Measurements from ENCODE around the gene SMIM28.

SMIM28 gene

GRCh38 chr6:138427701-138428100 is 50.0 kb downstream of the SMIM28 start:
- DNase-seq (ENCODE audit: low read depth in 2 of 3, low spot score in 1 of 3): no peak

GRCh38 chr6:138428944-138429598 is 51.4 kb downstream of the SMIM28 start:
- peak in 1 of 3 donors; percentile 40 for DNase-seq (ENCODE audit: low read depth in 2 of 3, low spot score in 1 of 3)

GRCh38 chr6:138429761-138430160 is 52.1 kb downstream of the SMIM28 start:
- no peak for DNase-seq (ENCODE audit: low read depth in 2 of 3, low spot score in 1 of 3)

- no peak for DNase-seq (ENCODE audit: low read depth in 2 of 3, low spot score in 1 of 3)
Measured at GRCh38 chr6:138430361-138431145, 52.8 kb downstream of the SMIM28 start.

GRCh38 chr6:138431256-138432062 is 53.8 kb downstream of the SMIM28 start:
- DNase-seq (ENCODE audit: low read depth in 2 of 3, low spot score in 1 of 3): no peak

GRCh38 chr6:138432063-138432356 is 54.3 kb downstream of the SMIM28 start:
- no peak for DNase-seq (ENCODE audit: low read depth in 2 of 3, low spot score in 1 of 3)
